Activated T-helper 1 cell treated with anti-CD3 and anti-CD28 coated beads, Interleukin-2, amount 50 U/mL, for 16 hours (primary cell): ENCODE measurements around the gene PPP1R14C.
"Not testable (repeated sequence)": the region's sequence is repeated elsewhere in the genome, so short reads cannot be mapped to it uniquely, and the experiment has no call there.

Experiments used
- DNase-seq, 2 donors: peaks; one replicate each; pipeline ENCODE4 v3.0.0-alpha.2; 2020; ENCODE audit warnings: low read depth in 1 of 2, low spot score in 1 of 2

The PPP1R14C gene

DNA sequence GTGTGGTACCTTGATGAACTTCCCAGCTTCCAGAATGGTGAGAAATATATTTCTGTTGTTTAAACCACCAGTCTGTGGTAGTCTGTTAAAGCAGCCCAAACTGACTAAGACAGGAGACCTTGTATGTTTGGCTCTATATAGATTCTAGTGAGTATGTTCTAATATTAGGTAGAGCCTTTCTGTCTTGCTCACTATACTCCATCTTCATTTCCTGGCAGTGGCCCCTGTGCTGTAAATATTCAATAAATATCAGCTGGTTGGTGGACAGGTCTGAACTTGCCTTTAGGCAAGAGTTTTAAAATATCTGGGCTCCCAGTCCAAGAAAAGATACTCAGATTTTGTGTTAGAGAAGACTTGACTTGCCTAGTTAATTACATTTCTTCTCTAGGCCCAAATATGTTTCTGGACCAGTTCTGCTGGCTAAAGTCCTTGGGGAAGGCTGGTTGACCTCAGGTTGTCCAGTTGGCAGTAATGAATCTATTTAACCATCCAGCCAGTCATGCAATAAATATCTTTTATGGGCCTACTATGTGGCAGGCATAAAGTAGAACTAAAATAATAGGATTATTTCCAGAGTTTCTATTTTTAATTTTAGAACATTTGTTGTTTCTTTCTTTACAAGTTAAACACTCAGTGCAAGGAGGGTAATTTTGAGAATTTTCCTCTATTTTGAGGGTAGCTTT is 22.3 kb downstream of the PPP1R14C start:
- DNase-seq = no peak

DNA sequence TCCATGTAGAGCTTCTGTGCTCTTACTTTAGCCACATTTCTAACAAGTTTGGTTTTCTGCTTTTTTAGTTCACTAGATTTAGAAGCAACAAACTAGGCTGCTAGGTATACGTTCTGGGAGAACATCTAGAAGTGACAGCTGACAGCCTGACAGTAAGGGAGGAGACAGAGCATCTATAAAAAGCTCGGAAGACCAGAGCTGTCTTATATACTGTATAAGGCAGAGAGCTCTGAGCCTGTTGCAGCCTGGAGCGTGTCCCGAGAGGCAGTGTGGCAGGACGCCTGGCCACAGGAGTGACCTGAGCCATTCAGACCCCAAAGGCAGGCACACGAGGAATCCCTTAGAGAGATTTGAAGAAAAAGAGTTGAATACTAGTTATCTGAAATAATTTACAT is 24.6 kb downstream of the PPP1R14C start:
- no peak for DNase-seq

DNA sequence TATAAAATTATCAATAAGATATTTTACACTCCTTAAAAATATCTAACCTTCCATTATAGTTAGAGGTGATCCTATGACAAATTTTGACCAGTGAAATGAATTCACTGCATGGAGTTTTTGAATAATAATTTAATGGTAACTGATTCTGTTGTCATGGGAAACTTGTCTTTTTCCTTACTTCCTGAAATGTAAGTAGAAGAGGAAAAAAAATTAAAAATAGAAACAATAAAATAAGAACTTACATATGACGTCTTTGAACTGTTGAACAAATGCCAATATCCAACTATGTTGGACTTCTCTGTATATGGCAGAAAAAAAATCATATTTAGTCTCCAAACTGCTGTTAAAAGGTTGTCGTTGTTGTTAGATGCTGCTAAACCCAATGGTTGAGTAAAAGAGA is 26.3 kb downstream of the PPP1R14C start:
- DNase-seq = no peak

DNA sequence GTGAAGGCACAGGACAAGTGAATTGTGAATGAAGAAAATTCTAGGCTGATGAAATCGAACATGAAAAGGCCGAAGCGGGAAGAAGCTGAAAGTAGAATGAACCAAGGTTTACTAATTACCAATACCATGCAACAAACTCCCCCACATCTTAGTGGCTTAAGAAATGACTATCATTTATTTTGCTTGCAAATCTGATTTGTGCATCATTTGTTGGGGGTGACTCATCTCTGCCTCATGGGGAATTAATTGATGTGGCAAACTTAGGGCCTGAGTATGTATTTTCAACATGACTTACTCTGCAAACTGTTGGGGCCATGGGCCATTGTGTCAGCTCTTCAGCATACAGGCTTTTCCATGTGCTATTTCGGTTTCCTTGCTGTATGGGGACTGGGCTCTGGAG is 26.8 kb downstream of the PPP1R14C start:
- peak in 1 of 2 donors; percentile 2 for DNase-seq

DNA sequence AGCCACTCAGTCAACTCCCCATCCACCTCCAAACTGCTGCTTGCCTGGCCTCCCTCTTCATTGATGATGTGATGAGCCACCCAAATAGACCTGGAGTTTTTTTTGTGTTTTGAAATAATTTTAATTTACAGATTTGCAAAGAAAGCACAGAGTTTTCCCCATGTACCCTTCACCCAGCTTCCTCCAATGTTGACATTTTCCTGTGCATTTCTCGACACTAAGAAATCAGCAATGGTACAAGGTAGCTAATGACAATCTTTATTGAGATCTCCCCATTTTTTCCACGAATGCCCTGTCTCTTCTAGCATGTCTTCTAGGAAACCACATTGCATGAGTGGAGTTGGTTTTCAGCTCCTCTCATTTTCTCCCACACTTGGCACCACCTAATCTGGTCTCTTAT is 30.1 kb downstream of the PPP1R14C start:
- DNase-seq = no peak

DNA sequence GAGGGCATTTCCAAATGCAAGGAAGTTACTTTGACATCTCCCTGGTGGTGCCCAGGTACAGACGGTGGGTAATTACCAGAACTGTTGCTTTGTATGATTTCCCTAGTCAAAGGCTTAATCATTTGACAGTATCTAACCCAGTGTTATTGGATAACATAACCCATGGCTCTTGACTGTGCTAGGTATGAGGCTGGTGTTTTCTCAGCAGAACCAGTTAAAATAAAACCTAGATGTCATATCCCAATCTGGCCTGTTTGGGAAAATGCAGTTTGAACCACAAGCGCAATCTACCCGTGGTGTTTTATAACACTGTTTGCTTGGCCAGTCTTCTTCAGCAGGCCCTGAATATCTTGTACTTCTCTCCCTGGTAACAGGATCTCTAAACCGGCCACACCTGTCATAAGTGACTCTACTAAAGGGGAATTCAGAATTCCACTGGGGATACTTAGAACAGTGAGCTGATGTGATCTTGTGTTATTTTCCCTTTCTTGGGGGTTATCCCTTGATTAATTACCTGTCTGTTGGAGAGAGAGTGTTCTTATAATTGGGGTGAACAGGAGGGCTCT is 32.8 kb downstream of the PPP1R14C start:
- DNase-seq = no peak

DNA sequence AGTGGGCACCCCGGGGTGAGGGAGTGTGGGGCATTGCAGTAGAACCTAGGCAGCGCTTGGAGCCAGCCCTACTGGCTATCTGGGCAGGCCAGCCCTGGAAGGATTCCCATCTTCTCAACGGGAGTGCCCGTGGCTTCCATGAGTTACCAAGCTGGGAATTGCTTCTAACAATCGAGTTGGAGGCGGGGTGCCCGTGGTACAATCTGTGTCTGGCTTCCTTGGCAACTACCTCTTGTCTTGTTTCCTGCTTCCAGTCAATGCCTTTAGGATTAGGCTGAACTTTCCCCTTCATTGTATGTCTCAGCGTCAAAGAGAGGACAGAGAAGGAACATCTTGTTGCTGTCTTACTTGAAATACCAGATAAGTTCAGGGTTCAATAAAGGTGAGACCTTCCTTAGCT is 33.3 kb downstream of the PPP1R14C start:
- no peak for DNase-seq

DNA sequence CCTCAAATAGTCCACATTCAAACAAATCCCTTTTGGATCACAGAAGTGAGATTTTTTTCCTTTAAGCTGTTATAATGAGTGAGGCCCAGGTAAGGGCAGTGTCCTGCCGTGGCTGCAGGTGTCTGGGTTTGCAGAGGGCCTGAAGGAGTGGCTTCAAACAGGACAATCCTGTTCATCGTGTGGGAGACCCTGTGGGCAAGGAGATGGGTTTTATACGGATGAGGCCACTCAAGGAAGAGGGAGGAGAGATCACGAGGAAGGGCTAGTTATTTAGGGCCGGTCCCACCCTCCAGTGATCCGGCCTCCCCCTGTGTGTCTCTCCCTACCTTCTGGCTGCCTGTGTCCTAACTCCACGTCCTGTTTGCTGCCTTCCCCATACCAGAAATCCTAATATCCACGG is 33.8 kb downstream of the PPP1R14C start:
- DNase-seq = no peak

DNA sequence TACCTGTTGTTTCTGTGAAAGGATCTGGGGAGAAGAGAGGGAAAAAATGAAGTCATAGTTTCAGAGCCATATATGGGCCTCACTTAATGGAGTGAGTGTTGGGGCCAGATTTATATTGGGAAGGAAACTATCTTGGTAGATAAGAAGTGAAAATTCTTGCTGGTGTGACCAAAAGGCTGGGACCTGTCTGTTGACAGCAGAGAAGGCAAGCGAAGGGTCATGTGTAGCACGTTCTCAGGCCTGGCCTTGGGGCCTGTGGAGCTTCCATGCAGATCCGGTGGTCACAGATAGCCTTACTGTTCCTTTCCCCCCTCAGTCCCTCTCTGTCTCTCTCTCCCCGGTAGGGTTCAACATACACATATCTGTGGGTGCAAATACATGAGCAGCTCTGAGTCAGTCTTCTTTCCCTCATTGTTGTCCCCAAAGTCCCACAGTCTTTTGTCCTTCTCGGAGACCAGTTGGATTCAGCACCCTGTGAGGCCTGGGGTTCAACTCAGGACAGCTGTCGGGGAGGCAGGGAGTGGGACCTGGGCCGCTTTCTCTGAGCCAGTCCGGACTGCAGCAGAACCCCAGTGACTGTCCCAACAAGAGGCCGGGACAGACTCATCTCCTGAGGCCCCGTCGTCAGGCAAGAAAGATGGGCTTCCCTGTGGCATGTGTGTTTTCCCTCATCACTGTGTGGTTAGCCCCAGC is 34.6 kb downstream of the PPP1R14C start:
- no peak for DNase-seq

DNA sequence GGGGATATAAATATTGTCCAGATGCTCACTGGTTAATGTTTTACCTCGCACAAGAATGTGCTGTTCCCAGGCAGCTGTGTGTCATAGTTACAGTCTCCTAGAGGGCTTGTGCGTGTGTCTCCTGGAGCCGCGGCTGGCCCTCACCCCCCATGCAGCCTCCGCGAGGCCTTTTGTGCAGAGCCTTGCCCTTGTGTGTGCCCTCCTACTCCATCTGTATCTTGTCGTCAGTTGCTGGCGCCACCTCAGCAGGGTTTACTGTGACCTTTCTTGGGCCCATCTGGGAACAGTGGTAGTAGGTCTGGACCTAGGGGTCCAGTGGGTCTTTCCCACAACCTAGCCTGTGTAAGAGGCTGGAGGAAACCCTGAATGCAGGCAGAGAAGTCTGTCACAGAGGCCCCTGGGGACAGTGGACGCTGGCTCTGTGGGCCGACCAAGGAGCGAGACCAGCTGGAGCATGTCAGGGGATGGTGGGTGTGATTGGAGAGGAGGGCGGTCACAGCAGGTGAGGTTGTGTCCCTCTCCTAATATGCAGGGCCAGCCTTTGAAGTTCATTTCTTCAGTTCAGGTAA is 35.2 kb downstream of the PPP1R14C start:
- DNase-seq = no peak

DNA sequence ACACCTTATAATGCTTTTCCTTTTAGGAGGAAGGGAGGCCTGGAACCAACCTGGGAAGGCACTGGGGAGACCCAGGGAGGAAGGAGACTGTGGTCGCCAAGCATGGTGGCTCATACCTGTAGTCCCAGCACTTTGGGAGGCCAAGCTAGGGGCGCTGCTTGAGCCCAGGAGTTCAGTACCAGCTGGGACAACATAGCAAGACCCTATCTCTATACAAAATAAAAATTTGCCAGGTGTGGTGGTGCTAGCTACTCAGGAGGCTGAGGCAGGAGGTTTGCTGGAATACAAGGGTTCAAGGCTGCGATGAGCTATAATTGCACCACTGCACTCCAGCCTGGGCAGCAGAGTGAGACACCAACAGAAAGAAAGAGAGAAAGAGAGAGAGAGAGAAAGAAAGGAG is 36.2 kb downstream of the PPP1R14C start:
- no peak for DNase-seq

DNA sequence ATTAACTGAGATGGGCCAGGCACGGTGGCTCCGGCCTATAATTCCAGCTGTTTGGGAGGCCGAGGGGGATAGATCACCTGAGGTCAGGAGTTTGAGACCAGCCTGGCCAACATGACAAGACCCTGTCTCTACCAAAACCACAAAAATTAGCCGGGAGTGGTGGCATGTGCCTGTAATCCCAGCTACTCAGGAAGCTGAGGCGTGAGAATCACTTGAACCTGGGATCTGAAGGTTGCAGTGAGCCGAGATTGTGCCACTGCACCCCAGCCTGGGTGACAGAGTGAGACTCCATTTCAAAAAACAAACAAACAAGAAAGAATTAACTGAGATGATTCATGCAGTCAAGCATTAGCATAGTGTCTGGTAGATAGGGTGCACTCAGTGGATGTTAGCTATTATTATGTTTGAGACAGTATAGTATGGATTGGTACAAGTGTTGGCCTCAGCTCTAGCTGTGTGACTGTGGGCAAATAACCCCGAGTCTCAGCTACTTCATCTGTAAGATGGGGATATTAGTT is 37.1 kb downstream of the PPP1R14C start:
- DNase-seq = not testable (repeated sequence)

DNA sequence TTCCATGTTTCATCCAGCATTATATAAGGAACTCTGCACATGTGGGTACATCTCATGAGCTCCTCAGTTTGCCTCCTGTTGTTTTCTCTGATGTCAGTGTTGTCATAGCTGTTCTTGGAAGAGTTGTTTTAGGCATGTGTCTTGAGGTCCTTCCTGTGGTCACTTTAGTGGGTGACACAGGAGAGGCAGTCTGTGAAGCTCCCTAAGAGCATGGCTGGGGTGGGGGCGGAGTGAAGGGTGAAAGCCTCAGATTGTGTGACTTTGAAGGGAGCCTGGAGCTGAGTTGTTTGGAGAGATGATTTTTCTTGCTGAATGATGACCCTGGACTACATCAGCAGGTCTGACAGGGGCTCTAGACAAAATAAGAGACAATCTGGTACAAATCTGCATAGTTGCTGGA is 37.7 kb downstream of the PPP1R14C start:
- DNase-seq = no peak

DNA sequence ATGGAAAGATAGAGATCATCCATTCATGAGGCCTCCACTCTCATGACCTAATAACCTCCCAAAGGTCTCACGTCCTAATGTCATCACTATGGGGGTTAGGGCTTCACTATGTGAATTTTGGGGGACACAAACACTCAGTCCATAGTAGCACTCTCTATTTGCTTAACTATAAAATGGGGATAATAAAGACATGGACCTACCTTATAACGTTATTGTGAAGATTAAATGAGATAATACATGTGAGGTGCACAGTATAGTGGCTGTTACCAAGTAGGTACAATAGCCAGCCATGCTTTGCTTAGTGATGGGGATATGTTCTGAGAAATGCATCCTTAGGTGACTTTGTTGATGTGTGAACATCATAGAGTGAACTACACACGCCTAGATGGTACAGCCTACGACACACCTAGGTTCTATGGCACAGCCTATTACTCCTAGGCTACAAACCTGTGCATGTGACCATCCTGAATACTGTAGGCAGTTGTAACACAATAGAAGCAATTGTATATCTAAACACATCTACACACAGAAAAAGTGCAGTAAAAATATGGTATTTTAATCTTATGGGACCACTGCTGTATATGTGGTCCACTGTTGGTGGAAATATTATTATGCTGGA is 39.7 kb downstream of the PPP1R14C start:
- no peak for DNase-seq

DNA sequence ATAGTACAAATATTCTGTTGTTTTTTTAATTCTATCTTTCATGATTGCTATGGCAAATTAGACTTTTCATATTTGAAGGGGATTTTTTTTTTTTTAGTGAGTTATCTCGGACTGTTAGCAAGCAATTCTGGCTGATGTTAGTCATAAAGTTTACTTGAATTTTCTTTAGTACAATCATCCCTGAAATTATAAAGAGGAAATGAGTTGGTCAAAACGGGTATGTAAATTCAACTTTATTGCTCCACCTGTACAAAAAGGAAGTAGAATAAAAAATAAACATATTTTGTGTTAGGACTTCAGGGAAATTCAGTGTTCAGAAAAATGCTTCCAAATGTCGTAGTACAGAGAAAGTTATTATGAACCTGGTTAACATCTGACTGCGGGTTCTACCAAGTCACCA is 40.3 kb downstream of the PPP1R14C start:
- DNase-seq = no peak

DNA sequence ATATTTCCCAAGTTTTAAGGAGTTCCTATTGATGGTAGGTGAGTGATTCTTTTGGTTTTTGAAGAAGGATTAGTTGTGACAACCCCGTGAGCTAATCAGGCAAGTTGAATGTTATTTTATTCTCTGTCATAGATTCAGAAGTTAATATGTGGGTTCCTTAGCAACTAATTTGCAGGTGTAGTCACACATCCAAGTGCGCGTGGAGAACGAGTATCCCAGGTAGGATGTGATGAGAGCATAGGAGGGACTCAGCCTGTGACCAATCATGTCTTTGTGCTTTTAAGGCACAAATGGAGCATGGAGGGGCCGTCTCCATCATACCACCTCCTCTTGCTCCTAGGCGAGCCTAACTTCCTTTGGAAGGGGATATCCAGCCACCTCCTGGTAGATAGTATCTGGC is 41.1 kb downstream of the PPP1R14C start:
- no peak for DNase-seq

DNA sequence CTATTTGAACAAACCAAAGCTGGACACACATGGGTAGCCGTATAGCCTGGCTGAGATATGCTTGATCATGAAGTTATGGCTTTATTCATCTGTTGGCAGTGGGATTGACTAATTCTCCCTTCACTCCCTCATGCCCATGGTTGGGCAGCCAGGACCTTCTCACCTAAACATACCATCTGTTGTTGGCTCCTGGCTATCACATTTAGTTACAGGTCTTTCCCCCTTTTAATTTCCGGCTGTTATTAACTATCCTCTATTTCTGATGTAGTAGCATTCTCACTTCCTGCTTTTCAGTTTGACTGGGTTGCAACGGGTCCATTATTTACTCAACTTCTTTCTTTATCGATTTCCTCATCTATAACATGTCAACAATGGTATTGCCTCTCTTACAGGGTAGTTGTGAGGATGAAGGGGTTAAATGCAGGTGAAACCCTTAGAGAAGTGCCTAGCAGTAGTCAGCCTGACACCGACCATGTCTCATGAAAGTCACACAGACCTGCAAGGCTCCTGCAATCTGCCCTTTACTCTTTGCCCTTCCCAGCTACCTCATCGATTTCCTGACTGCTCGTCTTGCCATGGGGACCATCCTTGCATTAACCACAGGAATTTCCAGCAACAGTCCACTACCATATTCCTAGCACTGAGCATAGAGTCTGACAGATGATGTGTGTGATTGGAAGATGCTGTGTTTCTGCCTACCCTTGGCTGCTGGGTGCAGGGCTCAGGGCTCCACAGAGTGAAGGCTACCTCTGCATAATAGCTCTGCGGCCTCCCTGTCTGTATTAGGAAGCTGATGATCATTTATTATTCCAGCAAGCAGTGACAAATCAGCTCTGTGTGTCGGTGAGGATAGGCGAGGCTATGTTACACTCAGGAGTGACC is 42.2 kb downstream of the PPP1R14C start:
- no peak for DNase-seq

DNA sequence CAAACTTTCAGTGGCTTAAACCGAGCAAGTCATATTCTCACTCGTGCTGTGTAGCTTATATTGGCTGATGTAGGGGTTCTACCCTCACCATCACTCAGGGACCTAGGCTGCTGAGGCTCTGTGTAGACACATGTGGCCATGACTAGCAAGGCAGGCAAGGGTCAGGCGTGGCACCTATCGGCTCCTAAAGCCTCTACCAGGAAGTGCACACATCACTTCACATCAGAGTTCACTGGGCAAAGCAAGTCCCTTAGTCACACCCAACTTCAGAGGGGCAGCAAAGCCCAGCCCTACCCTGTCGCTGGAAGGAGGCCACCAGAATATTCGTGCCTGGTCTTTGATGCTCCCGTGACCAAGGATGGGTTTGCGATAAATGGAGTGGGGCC is 42.9 kb downstream of the PPP1R14C start:
- no peak for DNase-seq

DNA sequence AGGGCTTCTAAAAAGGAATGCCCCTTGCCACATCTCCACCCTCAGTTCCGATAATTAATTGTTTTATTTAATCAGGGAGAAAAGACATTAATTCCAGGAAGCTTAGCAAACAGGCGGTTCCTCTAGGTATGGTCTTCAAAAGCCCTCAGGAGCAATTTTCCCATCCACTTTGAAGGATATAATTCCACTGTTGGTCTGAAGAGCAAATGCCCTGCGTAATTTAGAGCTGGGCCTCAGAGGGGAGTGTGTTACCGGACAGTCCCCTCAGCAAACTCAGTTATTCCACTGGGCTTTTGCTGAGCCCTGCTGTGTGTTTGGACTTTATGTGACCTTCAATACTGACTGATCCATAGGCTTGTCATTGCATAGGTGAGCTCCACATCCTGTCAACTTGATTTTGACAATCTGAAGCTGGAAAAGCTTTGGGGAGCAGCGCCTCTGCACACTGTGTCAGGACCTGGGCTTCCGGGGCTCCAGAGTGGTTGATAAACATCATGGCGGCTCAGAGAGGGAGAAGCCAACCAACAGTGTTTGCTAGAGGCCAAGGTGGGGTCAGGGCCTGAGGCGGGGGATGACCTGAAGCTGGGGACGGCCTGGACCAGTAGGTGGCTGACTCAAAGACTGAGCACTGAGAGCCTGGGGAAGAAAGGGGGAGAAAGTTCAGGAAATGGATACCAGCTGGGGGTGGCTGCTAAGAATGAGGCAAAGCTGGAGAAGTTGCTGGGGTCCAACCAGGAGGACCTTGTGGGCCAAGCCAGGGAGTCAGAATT is 43.5 kb downstream of the PPP1R14C start:
- no peak for DNase-seq

DNA sequence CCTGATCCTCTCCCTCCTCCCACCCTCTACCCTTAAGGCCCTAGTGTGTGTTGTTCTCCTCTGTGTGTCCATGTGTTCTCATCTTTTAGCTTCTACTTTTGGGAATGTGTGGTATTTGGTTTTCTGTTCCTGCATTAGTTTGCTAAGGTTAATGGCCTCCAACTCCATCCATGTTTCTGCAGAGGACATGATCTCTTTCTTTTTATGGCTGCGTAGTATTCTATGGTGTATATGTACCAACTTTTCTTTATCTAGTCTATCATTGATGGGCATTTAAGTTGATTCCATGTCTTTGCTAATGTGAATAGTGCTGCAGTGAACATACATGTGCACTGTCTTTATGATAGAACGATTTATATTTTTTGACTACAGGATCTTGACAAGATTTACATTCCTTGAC is 44.6 kb downstream of the PPP1R14C start:
- DNase-seq = not testable (repeated sequence)
